Panc1 (cell line): ENCODE measurements around the gene HAL.

Source experiments
- CTCF ChIP-seq: fragments of 450-650 bp; IDR thresholded peaks from 2 replicates; pipeline ENCODE4 v1.5.1; 2017; ENCODE audit warnings: mild to moderate bottlenecking
- TCF7L2 ChIP-seq: IDR thresholded peaks from 2 replicates; pipeline ENCODE4 v1.6.1; 2011; ENCODE audit warnings: mild to moderate bottlenecking, low read depth, low read length, inconsistent platforms

- TF ChIP-seq TCF7L2 = no peak
- TF ChIP-seq CTCF = no peak
Observed at GRCh38 chr12:95966287-95966870, 29.8 kb downstream of the HAL start.
